Activated naive CD8-positive, alpha-beta T cell treated with anti-CD3 and anti-CD28 coated beads for 36 hours (primary cell): Measurements from ENCODE around the gene FKBP7. TPM values are rescaled to one million over a fixed set of nuclear protein-coding genes. Genes with fewer than 3 reads are reported as not detected.
"Not testable (repeated sequence)": the region's sequence is repeated elsewhere in the genome, so short reads cannot be mapped to it uniquely, and the experiment has no call there.

Source experiments
- DNase-seq: peaks from one replicate; pipeline ENCODE4 v3.0.0; 2021
- H3K27ac Mint-ChIP-seq: one replicate; pipeline ENCODE4 v1.8.0; 2022; ENCODE audit warnings: mild to moderate bottlenecking, moderate library complexity, mixed read lengths
- H3K27me3 Mint-ChIP-seq: one replicate; pipeline ENCODE4 v1.8.0; 2022; ENCODE audit warnings: mild to moderate bottlenecking, mixed read lengths
- H3K36me3 Mint-ChIP-seq: one replicate; pipeline ENCODE4 v1.8.0; 2021; ENCODE audit warnings: mild to moderate bottlenecking, mixed read lengths
- H3K4me1 Mint-ChIP-seq: one replicate; pipeline ENCODE4 v1.8.0; 2021; ENCODE audit warnings: mixed read lengths
- H3K4me3 Mint-ChIP-seq: one replicate; pipeline ENCODE4 v1.8.0; 2022; ENCODE audit warnings: mild to moderate bottlenecking, moderate library complexity, mixed read lengths
- H3K9me3 Mint-ChIP-seq: one replicate; pipeline ENCODE4 v1.8.0; 2022; ENCODE audit warnings: mixed read lengths
- total RNA-seq, 2 experiments: library from RNA; stranded (reverse); gene quantifications; one replicate each; pipeline ENCODE4 v1.2.3, GENCODE V29; 2021

The FKBP7 gene
- total RNA-seq, result 1 to 10 TPM; 3.8 to 4.7 TPM

DNA sequence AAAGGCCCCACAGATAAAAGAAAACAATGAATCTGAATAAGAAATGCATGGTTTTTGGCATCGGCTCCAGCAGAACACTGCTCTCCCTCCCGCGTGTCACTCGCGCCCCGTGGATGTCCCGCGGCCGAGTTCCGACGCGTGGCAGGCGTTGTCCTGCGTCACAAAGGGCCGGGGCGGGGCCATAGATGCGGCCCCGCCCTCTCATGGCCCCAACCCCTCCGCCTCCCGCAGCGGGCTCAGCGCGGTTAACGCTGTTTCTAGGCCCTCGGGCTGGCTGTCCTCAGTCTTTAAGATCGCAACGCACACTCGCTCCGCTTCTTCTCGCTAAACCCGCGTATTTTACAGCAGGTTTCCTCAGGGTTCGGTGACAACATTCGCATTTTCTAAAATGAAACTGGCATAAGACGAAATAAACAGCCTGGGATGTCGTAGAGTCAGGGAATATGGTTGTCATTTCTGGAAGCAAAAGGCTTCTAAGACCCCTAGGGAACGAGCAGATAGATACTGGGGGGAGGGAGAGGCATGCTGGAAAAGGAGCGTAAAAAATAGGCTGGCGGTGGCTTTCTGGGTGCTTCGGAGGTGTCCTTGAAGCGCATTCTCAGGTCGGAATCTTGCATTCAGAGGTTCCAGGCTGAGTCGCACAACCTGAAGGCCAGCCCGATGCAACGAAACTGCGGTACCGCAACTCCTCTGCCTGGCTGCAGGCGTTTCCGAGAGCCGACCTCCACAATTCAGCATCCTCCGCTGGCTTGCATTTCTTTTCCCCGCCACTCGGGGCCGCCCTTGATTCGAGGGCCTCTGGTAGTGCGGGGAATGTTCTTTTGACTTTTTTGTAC is at the start of gene FKBP7:
Gene FKBP7, minus strand, starts transcription at position 162 of the 836 bp plus-strand sequence. Its CDS starts 101 bp downstream, at position 61.
- H3K4me1 Mint-ChIP-seq, result peaks cover 37% of the 10 kb centered on the region
- peak within 1 kb of the TSS; percentile 97 for H3K27ac Mint-ChIP-seq
- peak within 1 kb of the TSS; percentile 96 for H3K4me3 Mint-ChIP-seq
- H3K27me3 Mint-ChIP-seq, result no peaks in the 10 kb centered on the region
- H3K36me3 Mint-ChIP-seq, result peaks cover 5% of the 10 kb centered on the region
- peak; percentile 81 for DNase-seq
- no peaks in the 10 kb centered on the region for H3K9me3 Mint-ChIP-seq

DNA sequence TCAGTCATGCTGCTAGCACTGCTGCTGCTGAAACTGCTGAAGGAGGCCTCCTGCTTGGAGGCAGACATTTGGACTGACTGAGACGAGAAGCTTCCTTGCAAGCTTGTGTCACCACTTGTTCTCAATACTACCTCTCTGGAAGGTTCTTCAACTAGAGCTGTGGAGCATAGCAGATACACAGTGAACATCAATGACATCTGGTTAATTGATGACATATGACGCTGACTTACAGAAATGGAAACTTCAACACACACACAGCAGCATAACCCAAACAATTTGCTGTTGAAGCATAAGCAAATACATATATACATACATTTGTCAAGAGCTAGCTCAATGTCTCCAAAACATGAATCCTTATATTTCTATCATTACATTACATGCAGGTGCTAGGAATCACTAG is 49.2 kb upstream of the FKBP7 start:
- Mint-ChIP-seq H3K4me1 (peaks cover 49% of the 10 kb centered on the region), H3K36me3 (peaks cover 38% of the 10 kb centered on the region), H3K27ac (no peak overlapping the region)

GRCh38 chr2:178526256-178526655 is 47.9 kb upstream of the FKBP7 start:
- Mint-ChIP-seq H3K36me3 (peaks cover 29% of the 10 kb centered on the region), H3K4me1 (peaks cover 51% of the 10 kb centered on the region), H3K27ac (no peak overlapping the region), H3K4me3 (no peak overlapping the region), H3K27me3 (no peaks in the 10 kb centered on the region), H3K9me3 (peaks cover 4% of the 10 kb centered on the region)
- DNase-seq, result no peak

More for the DNA sequence above, 49.2 kb upstream of the FKBP7 start:
- peaks cover 3% of the 10 kb centered on the region for H3K9me3 Mint-ChIP-seq
- H3K4me3 Mint-ChIP-seq, result no peak overlapping the region
- H3K27me3 Mint-ChIP-seq, result no peaks in the 10 kb centered on the region
- no peak for DNase-seq

DNA sequence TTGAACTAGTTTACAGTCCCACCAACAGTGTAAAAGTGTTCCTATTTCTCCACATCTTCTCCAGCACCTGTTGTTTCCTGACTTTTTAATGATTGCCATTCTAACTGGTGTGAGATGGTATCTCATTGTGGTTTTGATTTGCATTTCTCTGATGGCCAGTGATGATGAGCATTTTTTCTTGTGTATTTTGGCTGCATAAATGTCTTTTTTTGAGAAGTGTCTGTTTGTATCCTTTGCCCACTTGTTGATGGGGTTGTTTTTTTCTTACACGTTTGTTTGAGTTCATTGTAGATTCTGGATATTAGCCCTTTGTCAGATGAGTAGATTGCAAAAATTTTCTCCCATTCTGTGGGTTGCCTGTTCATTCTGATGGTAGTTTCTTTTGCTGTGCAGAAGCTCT is 47.1 kb upstream of the FKBP7 start:
- Mint-ChIP-seq H3K4me3 (peak overlapping the region; percentile 23), H3K4me1 (peaks cover 44% of the 10 kb centered on the region), H3K36me3 (peaks cover 21% of the 10 kb centered on the region)

GRCh38 chr2:178525010-178525409 is 46.6 kb upstream of the FKBP7 start:
- not testable (repeated sequence) for H3K27ac Mint-ChIP-seq, H3K27me3 Mint-ChIP-seq, H3K9me3 Mint-ChIP-seq, DNase-seq
- H3K36me3 Mint-ChIP-seq, result peaks cover 20% of the 10 kb centered on the region
- H3K4me1 Mint-ChIP-seq, result peaks cover 41% of the 10 kb centered on the region
- H3K4me3 Mint-ChIP-seq, result peak overlapping the region; percentile 25

More for the DNA sequence above, 47.1 kb upstream of the FKBP7 start:
- not testable (repeated sequence) for DNase-seq, H3K27ac Mint-ChIP-seq, H3K27me3 Mint-ChIP-seq, H3K9me3 Mint-ChIP-seq

DNA sequence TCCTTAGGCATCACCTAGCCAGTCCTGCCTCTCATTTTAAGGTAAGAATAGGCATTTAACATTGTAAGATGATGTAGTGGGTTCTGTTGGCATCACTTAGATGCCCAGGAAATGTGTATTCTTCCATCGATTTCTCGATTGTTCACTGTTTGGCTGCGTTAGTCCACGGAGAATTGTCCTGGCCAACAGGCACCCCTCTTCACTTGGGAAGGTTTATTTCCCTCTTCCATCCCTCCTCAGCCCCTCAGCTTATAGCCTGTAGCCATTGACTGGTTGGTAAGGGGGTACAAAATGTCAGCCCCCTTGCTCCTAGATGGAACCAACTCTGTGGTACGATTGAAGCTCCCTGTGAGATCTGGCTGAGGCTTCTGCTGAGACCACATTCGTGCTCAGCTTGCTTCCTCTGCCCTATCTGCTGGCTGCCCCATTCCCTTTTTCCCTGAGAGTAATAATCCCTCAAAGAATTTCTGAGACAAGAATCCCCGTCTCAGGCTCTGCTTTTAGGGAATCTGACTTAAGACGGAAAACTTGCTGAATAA is 45.3 kb upstream of the FKBP7 start:
- no peaks in the 10 kb centered on the region for H3K27me3 Mint-ChIP-seq
- H3K9me3 Mint-ChIP-seq, result peaks cover 4% of the 10 kb centered on the region
- peak overlapping the region; percentile 85 for H3K27ac Mint-ChIP-seq
- H3K4me3 Mint-ChIP-seq, result peak overlapping the region; percentile 91
- H3K36me3 Mint-ChIP-seq, result peaks cover 17% of the 10 kb centered on the region
- no peak for DNase-seq
- peaks cover 32% of the 10 kb centered on the region for H3K4me1 Mint-ChIP-seq

- H3K4me3 Mint-ChIP-seq, result peak overlapping the region; percentile 91
- DNase-seq, result peak; percentile 86
- peaks cover 4% of the 10 kb centered on the region for H3K9me3 Mint-ChIP-seq
- peaks cover 30% of the 10 kb centered on the region for H3K4me1 Mint-ChIP-seq
- peaks cover 19% of the 10 kb centered on the region for H3K36me3 Mint-ChIP-seq
- peak overlapping the region; percentile 85 for H3K27ac Mint-ChIP-seq
- no peaks in the 10 kb centered on the region for H3K27me3 Mint-ChIP-seq
Observed at GRCh38 chr2:178522950-178523595, 44.7 kb upstream of the FKBP7 start.

GRCh38 chr2:178521304-178522150 is 43.1 kb upstream of the FKBP7 start:
- peaks cover 19% of the 10 kb centered on the region for H3K4me1 Mint-ChIP-seq
- H3K4me3 Mint-ChIP-seq, result no peak overlapping the region
- peaks cover 16% of the 10 kb centered on the region for H3K36me3 Mint-ChIP-seq
- H3K27me3 Mint-ChIP-seq, result no peaks in the 10 kb centered on the region
- peak overlapping the region; percentile 58 for H3K27ac Mint-ChIP-seq
- H3K9me3 Mint-ChIP-seq, result peaks cover 4% of the 10 kb centered on the region
- no peak for DNase-seq

- no peak for DNase-seq
- H3K27ac Mint-ChIP-seq, result no peak overlapping the region
- H3K9me3 Mint-ChIP-seq, result peaks cover 4% of the 10 kb centered on the region
- H3K4me3 Mint-ChIP-seq, result no peak overlapping the region
- peaks cover 24% of the 10 kb centered on the region for H3K4me1 Mint-ChIP-seq
- H3K36me3 Mint-ChIP-seq, result peaks cover 22% of the 10 kb centered on the region
- no peaks in the 10 kb centered on the region for H3K27me3 Mint-ChIP-seq
Observed at GRCh38 chr2:178517496-178517895, 39.1 kb upstream of the FKBP7 start.

GRCh38 chr2:178514664-178515063 is 36.3 kb upstream of the FKBP7 start:
- Mint-ChIP-seq H3K4me1 (peaks cover 19% of the 10 kb centered on the region), H3K27me3 (no peaks in the 10 kb centered on the region), H3K9me3 (no peaks in the 10 kb centered on the region), H3K27ac (peak overlapping the region; percentile 69), H3K4me3 (no peak overlapping the region), H3K36me3 (peaks cover 21% of the 10 kb centered on the region)
- peak; percentile 34 for DNase-seq

DNA sequence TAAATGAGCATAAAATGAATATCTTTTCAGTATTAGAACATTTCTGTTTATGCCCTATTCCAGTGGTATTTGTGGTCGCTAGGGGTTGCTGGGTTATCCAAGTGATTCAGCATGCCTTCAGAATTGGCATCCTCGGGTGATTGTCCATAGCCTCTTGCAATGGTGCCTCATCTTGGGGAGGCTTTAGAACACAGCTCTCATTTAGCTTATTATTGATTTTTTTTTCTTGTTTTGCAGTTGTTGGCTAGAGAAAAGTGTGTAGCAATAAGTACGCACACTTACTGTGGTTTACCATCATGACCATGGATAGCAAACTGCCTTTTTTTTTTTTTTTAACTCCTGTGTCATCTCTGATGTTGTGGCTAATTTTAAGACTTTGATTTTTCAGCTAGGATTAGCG is 35.5 kb upstream of the FKBP7 start:
- Mint-ChIP-seq H3K9me3 (no peaks in the 10 kb centered on the region), H3K27ac (no peak overlapping the region), H3K4me3 (no peak overlapping the region), H3K27me3 (no peaks in the 10 kb centered on the region), H3K4me1 (peaks cover 19% of the 10 kb centered on the region), H3K36me3 (peaks cover 21% of the 10 kb centered on the region)
- no peak for DNase-seq

- H3K4me3 Mint-ChIP-seq, result no peak overlapping the region
- H3K4me1 Mint-ChIP-seq, result peaks cover 21% of the 10 kb centered on the region
- H3K27ac Mint-ChIP-seq, result no peak overlapping the region
- H3K27me3 Mint-ChIP-seq, result no peaks in the 10 kb centered on the region
- H3K36me3 Mint-ChIP-seq, result peaks cover 19% of the 10 kb centered on the region
- DNase-seq, result no peak
- no peaks in the 10 kb centered on the region for H3K9me3 Mint-ChIP-seq
Observed at GRCh38 chr2:178512484-178512883, 34.1 kb upstream of the FKBP7 start.

DNA sequence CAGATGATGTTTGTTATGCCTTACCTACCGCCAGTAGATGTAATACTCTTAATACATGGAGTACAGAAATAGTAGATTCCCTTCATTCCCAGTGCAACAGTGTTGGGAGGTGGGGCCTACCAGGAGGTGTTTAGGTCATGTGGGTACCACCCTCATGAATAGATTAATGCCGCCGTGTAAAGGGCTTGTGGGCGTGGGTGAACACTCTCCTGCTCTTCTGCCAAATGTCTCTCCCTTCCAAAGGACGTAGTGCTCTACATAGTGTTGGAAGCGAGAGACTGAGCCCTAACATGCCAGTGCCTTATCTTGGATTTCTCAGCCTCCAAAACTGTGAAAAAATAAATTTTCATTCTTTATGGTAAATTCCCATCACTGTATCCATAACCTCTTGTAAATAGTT is 32.0 kb upstream of the FKBP7 start:
- Mint-ChIP-seq H3K4me1 (peaks cover 21% of the 10 kb centered on the region), H3K9me3 (no peaks in the 10 kb centered on the region), H3K27me3 (no peaks in the 10 kb centered on the region), H3K36me3 (peaks cover 19% of the 10 kb centered on the region), H3K4me3 (no peak overlapping the region), H3K27ac (no peak overlapping the region)
- DNase-seq, result no peak

- no peak for DNase-seq
- no peaks in the 10 kb centered on the region for H3K27me3 Mint-ChIP-seq
Observed at GRCh38 chr2:178508646-178509045, 30.2 kb upstream of the FKBP7 start.

DNA sequence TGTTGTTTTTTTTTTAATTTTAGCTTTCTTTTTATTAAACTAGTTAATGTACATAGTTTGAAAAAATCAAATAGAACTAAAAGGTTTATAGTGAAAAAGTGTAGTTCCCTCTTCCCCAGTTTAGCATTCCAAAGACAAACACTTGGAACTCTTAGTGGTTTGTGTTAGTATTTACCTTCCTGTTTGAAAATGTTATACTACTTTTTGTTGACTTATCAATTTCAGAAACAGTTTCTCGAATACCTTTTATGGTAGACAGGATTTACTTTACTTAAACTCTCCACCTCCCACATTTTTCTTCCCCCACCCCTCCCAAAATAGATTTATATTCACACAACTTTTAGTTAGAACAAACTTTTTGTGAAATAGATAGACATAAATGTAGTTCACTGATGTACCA is 28.5 kb upstream of the FKBP7 start:
- H3K27ac Mint-ChIP-seq, result no peak overlapping the region

More at GRCh38 chr2:178508646-178509045, 30.2 kb upstream of the FKBP7 start:
- H3K4me1 Mint-ChIP-seq, result peaks cover 8% of the 10 kb centered on the region
- H3K4me3 Mint-ChIP-seq, result no peak overlapping the region
- H3K27ac Mint-ChIP-seq, result no peak overlapping the region
- no peaks in the 10 kb centered on the region for H3K9me3 Mint-ChIP-seq
- H3K36me3 Mint-ChIP-seq, result peaks cover 10% of the 10 kb centered on the region

More for the DNA sequence above, 28.5 kb upstream of the FKBP7 start:
- Mint-ChIP-seq H3K36me3 (peaks cover 8% of the 10 kb centered on the region), H3K9me3 (no peaks in the 10 kb centered on the region), H3K27me3 (no peaks in the 10 kb centered on the region), H3K4me3 (no peak overlapping the region), H3K4me1 (peaks cover 2% of the 10 kb centered on the region)
- DNase-seq, result no peak
